ENCODE measurements around the gene RPA3.
"Not testable (repeated sequence)": the region's sequence is repeated elsewhere in the genome, so short reads cannot be mapped to it uniquely, and the experiment has no call there.

DNA sequence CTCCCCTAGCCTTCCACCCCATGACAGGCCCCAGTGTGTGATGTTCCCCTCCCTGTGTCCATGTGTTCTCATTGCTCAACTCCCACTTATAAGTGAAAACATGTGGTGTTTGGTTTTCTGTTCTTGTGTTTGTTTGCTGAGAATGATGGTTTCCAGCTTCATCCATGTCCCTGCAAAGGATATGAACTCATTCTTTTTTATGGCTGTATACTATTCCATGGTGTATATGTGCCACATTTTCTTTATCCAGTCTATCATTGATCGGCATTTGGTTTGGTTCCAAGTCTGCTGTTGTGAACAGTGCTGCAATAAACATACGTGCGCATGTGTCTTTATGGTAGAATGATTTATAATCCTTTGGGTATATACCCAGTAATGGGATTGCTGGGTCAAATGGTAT lies 61.9 kb downstream of the RPA3 start:
- TF ChIP-seq, protein P1, sequence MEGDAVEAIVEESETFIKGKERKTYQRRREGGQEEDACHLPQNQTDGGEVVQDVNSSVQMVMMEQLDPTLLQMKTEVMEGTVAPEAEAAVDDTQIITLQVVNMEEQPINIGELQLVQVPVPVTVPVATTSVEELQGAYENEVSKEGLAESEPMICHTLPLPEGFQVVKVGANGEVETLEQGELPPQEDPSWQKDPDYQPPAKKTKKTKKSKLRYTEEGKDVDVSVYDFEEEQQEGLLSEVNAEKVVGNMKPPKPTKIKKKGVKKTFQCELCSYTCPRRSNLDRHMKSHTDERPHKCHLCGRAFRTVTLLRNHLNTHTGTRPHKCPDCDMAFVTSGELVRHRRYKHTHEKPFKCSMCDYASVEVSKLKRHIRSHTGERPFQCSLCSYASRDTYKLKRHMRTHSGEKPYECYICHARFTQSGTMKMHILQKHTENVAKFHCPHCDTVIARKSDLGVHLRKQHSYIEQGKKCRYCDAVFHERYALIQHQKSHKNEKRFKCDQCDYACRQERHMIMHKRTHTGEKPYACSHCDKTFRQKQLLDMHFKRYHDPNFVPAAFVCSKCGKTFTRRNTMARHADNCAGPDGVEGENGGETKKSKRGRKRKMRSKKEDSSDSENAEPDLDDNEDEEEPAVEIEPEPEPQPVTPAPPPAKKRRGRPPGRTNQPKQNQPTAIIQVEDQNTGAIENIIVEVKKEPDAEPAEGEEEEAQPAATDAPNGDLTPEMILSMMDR (IDR thresholded peaks at IDR 0.05), result not testable (repeated sequence)
- TF ChIP-seq POLR2A (IDR thresholded peaks at IDR 0.05), result not testable (repeated sequence)

All from lower leg skin (tissue), 3 donors.